Bronchial epithelial cell (primary cell): ENCODE results near the gene ZNF618. TPM values are rescaled to one million over a fixed set of nuclear protein-coding genes. Genes with fewer than 3 reads are reported as not detected.

Experiments
- DNase-seq: peaks from one replicate; pipeline ENCODE4 v3.0.0-alpha.2; 2010; ENCODE audit warnings: low read depth
- FAIRE-seq: peaks from 2 replicates; lab custom pipeline; 2011; peaks lifted over from hg19 to GRCh38; lab: Jason Lieb, UNC
- H3K27me3 ChIP-seq: 2 replicates; pipeline ENCODE4 v1.5.1; 2011; ENCODE audit warnings: low read length; ENCODE audit not compliant: control insufficient read depth, insufficient read depth
- H3K36me3 ChIP-seq: 2 replicates; pipeline ENCODE4 v1.5.1; 2011; ENCODE audit warnings: low read length; ENCODE audit not compliant: control insufficient read depth, insufficient read depth
- H3K4me3 ChIP-seq: 2 replicates; pipeline ENCODE4 v1.5.1; 2011; ENCODE audit warnings: mild to moderate bottlenecking, low read depth, low read length, control low read depth
- total RNA-seq: library from RNA; depleted of rRNA; stranded (reverse); fragments of >200 nt; gene quantifications from 2 replicates; pipeline ENCODE4 v1.2.1, GENCODE V29; 2014
- TF ChIP-seq, protein P1 (sequence below): IDR thresholded peaks from 2 replicates; pipeline ENCODE4 v1.5.1; 2011; ENCODE audit warnings: mild to moderate bottlenecking, moderate library complexity, low read length, control low read depth, inconsistent platforms; ENCODE audit not compliant: insufficient read depth, severe bottlenecking

ZNF618 gene
- total RNA-seq, 1 donor from 2014 or later, result 1.6 TPM

- FAIRE-seq (no peak), DNase-seq (no peak)
- TF ChIP-seq, protein P1, sequence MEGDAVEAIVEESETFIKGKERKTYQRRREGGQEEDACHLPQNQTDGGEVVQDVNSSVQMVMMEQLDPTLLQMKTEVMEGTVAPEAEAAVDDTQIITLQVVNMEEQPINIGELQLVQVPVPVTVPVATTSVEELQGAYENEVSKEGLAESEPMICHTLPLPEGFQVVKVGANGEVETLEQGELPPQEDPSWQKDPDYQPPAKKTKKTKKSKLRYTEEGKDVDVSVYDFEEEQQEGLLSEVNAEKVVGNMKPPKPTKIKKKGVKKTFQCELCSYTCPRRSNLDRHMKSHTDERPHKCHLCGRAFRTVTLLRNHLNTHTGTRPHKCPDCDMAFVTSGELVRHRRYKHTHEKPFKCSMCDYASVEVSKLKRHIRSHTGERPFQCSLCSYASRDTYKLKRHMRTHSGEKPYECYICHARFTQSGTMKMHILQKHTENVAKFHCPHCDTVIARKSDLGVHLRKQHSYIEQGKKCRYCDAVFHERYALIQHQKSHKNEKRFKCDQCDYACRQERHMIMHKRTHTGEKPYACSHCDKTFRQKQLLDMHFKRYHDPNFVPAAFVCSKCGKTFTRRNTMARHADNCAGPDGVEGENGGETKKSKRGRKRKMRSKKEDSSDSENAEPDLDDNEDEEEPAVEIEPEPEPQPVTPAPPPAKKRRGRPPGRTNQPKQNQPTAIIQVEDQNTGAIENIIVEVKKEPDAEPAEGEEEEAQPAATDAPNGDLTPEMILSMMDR, result no peak
Observed at GRCh38 chr9:114093761-114094505, 217.8 kb downstream of the ZNF618 start.

GRCh38 chr9:114094971-114095370, 218.9 kb downstream of the ZNF618 start:
- FAIRE-seq (no peak), DNase-seq (no peak)
- peaks cover 4% of the 10 kb centered on the region for H3K27me3 ChIP-seq
- TF ChIP-seq, protein P1, result no peak
- H3K36me3 ChIP-seq, result no peaks in the 10 kb centered on the region
- H3K4me3 ChIP-seq, result no peak overlapping the region

More at GRCh38 chr9:114093761-114094505, 217.8 kb downstream of the ZNF618 start:
- no peaks in the 10 kb centered on the region for H3K36me3 ChIP-seq
- H3K27me3 ChIP-seq, result peaks cover 7% of the 10 kb centered on the region
- no peak overlapping the region for H3K4me3 ChIP-seq

GRCh38 chr9:114096041-114096511, 220.0 kb downstream of the ZNF618 start:
- FAIRE-seq (peak; percentile 32), DNase-seq (no peak)
- H3K27me3 ChIP-seq, result peaks cover 4% of the 10 kb centered on the region
- no peaks in the 10 kb centered on the region for H3K36me3 ChIP-seq
- no peak overlapping the region for H3K4me3 ChIP-seq
- TF ChIP-seq, protein P1, result no peak

DNA sequence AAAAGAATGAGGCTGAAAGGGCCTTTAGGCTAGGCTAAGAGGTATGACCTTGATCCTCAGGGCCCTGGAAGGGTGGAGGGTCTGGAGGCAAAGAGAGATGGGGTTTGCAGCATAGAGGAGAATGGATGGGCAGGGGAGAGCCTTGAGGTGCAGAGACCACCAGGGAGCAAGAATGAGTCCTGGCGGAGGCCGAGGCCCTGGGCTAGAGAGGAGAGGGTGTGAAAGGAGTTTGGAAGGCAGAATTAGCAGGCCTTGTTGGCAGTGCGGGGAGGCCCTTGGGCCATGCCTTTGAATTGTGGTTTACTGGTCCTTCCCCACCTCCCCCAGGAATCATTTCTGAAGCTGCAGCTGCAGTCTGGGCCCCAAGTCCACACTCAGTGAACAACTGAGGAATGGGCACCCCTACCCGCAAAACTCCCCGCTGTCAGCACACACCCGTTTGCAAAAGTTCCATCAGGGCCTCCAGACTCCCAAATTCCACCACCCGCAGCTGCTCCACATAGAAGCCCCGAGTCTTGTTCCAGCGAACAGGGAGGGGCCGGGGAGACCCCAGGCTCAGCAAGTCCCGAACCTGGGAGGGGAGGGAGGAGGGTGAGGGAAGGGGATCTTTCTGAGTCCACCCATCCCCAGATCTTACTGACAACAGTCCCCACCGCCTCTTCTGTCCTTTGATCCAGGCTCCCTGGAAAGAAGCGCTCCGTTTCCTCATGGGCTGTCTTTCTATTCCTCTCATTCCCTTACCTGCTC, 220.9 kb downstream of the ZNF618 start:
- Histone ChIP-seq H3K4me3 (no peak overlapping the region), H3K27me3 (peaks cover 4% of the 10 kb centered on the region), H3K36me3 (no peaks in the 10 kb centered on the region)
- DNase-seq (no peak), FAIRE-seq (no peak)
- TF ChIP-seq, protein P1, result no peak

GRCh38 chr9:114097613-114098020, 221.5 kb downstream of the ZNF618 start:
- Histone ChIP-seq H3K4me3 (peak overlapping the region; percentile 40), H3K27me3 (peaks cover 4% of the 10 kb centered on the region), H3K36me3 (no peaks in the 10 kb centered on the region)
- TF ChIP-seq, protein P1, result no peak
- peak; percentile 25 for DNase-seq
- no peak for FAIRE-seq
